ENCODE measurements around the gene KCNK5.
A peak's percentile ranks its signal among the peaks of the same experiment; 100 is the strongest.

The KCNK5 gene

DNA sequence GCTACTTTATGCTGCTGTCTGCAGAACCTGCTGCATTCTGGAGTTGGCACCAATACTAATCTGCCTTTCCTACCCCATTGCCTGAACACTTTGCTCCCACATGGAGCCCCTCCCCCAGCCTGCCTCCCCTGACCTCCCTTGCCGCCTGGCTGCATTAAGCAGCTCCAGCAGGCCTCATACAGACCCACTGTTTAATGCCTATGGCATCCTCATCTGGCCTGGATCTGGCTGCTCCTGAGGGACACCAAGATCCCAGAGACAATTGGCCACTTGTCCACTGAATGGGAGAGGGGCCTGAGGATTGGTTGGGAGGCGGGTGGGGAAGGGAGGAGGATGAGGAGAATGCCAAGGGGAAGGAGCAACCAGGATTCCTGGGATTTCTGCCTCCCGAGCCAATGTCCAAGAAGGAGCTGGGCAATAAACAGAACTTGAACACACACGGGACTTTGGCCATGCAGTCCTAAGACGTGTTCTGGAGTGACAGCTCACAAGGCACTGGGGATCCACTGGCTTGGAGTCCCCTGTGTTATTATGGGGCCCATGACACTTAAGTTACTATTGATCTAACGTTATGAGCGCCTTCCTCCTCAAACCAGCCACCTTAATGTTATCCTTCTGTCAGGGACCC lies 10.4 kb upstream of the KCNK5 start:
- no peak for DNase-seq

DNA sequence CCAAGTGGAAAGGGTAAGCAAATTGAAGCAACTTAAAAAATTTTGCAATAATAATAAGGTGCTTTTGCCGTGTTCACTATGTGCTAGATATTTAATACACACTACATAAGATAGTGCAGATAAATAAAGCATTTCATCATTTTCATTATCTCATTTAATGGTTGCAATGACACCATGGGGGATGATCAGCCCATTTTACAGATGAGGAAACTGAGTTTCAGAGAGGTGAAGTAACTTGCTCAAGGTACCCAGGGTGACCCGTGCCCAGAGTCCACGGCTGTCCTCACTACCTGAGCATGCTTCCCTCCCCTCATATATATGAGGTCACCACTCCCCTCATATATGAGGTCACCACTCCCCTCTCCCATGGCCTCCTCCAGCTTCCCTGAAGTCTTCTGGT lies 7.5 kb upstream of the KCNK5 start:
- no peak for DNase-seq

DNA sequence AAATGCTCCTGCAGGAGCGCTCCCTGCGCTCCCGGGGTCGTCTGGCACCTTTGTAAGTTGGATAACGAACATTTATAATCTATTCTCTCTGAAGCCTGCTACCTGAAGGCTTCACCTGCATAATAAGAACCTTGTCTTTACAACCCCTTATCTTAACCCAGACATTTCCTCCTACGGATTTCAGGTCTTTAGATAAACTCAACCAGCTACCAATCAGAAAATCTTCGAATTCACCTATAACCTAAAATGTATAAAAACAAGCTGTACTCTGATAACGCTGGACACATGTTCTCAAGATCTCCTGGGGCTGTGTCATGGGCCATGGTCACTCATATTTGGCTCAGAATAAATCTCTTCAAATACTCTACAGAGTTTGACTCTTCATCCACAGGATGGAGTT lies 4.1 kb upstream of the KCNK5 start:
- DNase-seq = no peak

DNA sequence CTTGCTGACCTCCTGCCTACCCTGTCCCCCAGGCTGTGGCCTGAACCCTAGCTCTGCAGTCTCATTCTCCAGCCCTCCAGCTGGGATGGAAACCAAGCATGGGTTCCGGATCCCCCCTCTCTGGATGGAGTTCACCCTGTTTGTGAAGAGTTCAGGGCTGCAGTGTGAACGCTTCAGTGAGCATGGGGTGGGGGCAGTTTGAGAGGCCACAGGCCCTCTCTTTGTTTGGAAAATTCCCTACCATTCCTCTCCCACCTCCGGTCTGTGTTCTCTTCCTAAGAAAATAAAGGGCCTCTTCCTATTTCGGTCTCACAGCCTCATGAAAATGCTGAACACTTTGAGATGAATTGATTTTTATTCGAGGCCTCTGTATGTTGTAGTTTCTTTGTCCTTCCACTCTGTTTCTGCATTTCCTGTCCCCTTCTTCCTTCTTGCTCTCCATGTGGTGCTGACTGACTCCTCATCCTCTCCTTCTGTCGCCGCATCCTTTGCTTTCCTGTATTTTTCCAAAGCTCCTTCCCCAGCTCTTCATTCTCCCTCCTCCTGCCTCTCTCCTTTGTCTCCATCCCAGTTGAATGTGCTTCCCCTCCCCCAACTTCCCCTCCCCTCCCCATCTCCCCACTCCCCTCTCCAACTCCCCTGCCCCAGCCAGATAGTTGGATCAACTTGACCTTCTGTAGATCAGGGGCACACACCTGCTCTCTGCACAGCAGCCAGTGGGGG lies 2.4 kb upstream of the KCNK5 start:
- no peak for DNase-seq

DNA sequence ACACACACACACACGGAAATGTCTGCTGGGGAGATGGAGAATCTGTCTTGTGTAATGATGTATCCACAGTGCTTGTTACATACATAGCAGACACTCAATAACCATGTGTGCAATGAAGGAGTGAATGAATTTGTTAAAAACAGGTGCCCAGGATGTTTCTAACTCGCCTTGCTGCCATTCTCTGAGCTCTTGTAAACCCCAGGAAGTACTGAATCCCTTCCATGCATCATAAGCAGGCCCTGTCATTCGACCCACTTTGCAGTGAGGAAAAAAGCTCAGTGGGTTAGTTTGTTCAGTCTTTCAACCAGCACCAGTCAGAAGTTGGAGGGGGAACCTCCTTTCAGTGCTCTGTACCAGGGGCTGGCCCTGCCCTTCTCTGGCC lies 1.4 kb upstream of the KCNK5 start:
- no peak for DNase-seq

DNA sequence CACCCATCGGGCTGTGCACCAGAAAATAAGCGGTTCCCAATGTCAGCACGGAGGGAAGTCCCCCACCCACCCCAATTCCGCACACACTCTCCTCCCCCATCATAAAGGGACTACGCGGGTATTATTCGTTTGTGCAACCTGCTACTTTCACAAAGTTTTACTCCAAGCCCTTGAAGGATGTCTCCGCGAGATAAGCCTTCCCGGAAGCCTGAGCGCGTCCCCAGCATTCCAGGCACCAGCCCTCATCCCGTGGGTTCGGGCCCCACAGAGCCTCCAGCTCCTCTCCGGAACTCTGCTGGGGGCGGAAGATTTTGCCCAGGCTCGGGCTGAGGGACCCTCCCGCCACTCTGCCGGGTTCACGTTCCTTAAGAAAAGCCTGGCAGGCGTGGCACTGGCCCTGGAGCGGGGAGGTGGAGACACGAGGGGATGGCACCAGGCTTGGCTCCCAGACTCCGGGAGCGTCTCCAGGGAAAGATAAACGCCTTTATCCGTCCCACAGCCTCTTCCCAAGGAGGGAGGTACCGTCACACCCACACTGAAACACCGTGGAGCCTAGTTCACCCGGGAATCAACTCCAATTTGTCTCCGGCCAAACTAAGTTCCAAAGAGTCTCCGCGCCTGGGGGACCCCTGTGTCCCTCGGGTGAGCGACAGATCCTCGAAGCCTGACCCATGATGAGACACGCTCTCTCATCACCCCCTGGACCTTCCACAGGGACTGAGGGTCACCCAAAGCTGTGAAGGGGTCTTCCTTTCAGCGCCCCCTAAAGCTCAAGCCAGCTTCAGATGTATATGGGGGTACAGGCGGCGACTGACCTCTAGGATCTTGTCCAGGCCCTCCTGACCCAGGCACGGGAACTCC lies 934 bp downstream of the KCNK5 start:
- DNase-seq = peak; percentile 54 to 66

DNA sequence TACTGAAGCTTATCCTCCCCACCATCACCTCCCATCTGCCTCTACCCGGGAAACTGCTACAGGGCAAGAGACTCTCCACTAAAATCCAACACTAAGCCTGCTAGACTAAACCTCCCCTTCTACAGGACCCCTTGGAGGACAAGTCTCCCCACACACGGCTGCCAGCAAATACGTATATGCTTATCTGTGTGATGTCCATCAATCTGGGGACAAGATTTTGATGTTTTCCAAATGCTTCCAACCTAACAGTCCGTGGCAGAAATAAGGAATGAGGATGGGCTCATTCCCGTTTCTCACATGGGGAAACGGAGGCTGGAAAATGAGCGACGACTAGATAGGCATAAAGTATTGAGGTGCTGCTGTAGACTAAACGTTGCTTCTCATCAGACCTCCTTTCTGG lies 1.8 kb downstream of the KCNK5 start:
- DNase-seq = no peak

DNA sequence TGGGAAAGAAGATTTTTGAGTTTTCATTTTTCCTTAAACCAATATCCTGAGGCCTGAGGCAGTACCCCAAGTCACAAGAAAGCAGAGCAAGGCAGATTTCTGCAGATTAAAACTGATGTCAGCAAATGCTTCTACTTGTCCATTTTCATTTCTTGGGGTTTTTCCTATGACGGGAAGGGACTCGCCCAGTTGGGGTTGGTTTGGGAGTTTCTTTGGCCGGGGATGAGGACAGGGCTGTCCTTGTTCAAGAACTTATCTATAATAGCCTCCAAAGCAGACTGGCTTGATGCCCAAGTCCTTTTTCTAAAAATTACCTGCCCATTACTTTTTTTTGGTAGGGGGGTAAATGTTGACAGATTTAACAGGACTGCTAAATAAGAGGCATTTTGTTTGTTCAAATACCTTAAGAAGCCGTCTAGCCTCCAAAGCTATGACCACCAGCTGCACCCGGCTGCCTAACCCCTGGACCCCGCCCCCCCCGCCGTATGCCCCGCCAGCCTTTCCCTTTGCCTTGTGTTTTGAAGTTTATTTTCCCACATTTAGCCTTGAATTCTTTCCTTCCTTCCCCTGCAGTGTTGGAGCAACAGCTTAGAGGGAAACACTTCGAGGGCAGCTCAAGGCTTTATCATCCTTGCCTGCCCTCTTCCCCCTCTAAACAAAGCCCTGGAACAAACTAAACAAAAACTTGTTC lies 2.5 kb downstream of the KCNK5 start:
- DNase-seq = peak; percentile 56 to 75

DNA sequence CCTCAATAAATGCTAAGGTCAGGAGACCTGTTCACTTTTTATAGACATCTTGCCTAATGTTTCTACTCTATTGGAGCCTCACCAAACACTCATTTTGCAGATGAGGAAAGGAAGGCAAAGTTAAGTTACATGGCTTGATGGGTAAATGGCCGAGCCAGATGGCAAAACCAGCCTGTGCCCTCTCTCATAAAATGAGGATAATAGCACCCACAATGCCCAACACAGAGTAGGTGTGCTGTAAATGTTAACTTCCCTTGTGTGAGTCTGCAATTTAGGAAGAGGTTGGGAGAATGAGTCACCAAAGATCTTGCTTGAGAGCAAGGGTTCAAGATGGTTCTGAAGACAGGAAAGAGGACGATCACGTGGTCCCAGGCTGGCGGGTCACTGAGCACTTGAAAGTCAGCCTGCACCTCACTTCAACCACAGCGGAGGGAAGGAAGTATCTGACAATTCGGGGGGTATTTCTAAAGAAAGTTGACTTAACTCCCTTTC lies 3.3 kb downstream of the KCNK5 start:
- peak; percentile 62 to 82 for DNase-seq

DNA sequence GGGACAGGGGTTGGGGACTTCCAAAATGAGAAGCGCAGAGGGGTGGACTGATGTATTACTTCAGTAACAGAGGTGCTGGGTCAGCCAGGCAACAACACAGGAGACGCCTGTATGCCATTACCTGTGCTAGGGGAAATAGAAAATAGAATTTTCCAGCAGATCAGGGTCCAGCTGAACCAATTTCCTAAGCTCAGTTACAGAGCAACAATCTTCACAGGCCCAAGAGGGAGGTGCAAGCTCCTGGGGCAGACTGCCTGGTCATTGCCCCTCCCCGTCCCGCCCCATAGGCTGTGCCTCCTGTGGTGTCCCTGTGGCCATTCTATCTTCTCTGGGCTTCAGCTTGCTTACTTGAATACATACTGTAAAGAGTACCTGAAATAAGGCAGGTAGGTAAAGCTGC lies 3.7 kb downstream of the KCNK5 start:
- DNase-seq = no peak

DNA sequence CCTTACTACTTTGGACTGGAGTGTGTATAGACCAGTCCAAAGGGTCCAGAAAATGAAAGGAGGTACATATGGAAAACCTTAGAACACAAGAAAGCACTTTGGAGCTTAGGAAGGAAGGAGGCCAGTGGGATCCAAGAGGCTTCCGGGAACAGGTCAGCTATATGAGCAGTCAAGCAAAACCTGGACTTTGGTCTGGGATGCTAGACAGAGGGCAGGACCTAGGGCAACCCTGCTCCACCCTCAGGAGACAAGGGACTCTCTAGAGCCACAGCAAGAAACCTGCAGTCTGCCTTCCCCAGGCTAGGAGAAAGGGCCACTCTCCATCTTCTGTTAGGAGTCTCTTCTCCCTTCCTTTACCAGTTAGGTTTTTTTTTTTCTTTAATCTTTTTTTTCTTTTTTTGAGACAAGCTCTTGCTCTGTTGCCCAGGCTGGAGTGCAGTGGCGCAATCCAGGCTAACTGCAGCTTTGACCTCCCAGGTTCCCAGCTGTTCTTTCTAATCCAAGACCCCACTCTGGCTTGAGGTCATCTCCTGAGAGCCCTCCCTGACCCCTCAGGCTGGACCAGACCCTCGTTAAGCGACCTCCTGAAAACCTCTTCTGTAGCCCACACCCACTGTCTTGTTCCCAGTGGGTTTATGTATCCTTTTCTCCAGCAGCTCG lies 4.6 kb downstream of the KCNK5 start:
- DNase-seq = no peak

DNA sequence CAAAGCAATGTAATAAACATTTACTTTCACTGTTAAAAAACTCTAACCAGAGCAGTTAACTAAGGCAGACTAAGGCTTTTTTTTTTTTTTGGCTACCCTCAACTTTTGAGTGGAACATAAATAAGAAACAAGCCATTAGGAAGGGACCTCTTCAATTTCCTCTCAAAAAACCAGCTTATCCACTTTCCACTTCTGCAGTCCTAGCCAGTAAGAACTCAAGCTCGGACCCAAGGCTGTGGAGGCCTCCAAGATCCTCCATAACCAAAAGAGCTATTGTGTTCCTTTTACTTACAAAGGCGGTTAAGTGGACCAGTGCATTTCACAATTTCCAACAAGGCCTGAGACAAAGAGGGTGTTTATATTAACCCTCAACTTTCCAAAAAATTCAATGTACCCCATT lies 5.3 kb downstream of the KCNK5 start:
- no peak for DNase-seq

DNA sequence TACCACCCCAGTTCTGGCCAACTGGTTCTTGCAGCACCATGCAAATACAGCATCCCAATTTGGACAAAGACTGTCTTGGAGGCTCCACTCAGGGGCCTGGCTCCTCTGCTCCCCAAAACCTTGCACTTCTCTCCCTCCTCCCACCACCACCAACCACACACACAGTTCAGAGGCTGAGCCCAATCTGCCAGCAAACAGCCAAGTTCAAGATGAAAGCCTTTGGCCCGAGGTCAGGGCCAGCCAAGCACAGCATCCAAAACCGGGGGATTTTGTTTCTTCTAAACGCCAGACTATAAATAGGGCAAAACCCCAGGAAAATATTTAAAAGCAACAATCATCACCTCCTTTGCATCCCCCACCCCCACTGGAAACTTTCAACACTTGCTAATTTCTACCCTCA lies 5.7 kb downstream of the KCNK5 start:
- DNase-seq = no peak

DNA sequence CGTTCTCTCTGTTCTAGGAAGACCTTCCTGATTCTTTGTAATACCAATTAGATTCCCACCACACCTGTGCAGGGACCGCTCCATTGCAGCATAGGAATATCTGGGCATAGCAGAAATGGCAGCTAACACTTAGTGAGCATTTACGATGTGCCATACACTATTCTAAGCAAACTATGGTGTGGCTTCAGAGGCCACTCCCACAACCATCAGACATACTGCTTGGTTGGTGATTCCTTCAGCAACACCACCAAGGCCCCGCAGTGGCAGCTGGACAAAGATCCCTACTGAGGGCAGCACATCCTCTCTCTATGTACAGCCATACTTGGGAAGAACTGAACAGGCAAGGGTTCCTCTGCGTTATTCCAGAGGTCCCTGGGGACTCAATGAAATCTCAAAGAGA lies 6.2 kb downstream of the KCNK5 start:
- no peak for DNase-seq

DNA sequence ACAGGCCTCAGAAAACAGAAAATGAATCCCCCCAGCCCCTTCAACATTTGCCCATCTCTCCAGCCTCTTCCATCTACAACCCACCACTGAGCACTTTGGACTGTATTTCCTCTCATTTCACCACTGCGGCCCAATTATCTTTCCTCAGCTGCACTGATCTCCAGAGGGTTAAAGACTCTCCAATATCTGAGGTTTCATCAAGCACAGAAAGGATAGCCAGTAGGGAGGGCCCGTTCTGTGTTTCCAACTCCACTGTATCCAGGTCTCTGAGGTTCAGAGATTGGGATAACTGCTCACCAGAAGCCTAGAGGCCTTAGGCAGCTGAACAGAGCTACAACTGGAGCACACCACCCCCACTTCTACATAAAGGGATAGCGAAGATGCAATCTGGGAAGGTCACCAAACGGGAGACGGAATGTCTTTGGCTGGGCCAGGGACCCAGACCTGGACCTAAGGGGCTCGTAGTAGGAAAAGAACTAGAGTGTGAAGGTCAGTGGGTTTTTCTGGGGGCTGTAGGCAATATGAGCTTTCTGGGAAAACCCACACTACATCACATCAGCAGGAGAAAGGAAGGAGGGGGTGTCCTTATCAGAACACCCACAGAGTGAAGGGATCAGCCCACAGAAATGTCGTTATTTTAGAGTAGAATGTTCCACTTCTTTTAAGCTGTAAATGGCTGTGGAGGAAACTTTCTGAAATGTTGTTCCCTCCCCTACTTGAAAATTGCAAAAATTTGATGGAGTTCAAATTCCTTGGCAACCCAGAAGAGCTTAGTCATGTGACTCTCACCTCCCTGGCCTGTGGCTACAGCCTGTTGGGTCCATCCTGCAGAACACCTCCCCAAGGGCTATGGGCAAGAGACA lies 7.3 kb downstream of the KCNK5 start:
- no peak for DNase-seq

DNA sequence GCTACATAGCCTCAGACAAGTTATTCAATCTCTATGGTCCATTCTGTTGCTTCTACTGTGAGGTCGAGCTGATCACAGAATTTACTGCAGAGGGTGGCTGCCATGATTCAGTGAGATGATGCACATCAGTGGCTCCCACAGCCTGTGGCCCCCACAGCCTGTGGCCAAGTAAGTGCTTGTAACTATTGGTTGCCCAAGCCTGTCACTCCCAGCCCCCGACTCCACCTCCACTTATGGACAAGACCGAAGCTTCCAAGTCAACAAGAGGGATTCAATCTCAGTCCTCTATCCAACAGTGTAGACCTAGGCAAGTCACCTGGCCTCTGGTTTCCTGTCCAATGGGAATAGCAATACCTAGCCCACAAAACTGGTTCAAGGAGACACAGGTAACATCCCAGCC lies 8.2 kb downstream of the KCNK5 start:
- no peak for DNase-seq

DNA sequence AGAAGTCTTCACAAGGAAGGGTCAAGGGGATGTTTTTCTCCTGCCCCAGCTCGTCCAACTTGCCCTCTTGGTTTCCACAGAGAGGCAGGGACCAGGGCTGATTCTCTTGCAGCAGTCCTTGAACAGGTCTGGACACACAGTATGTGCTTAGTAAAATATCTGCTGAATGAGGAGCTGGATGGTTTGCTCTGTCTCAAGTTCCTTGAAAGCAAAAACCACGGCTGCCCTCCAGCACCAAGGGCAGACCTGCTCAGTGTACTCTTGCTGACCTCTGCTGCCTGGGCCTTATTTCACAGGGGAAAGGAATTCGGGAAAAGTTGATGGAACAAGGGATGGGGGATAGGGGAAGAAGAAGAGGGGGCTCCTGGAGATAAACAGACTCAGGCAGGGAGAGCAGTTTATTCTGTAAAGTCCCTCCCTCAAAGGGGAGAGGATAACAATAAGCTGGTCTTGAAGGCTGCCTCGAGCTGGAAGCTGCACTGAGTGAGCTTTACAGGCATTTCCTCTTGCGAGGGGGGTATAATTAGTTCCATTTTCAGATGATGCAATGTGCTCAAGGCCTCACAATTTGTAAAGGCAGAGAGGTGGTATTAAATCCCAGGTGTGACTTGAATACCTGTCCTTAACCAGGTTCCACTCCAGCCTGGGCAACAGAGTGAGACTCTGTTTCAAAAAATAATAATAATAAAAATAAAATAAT lies 10.3 kb downstream of the KCNK5 start:
- DNase-seq = no peak

DNA sequence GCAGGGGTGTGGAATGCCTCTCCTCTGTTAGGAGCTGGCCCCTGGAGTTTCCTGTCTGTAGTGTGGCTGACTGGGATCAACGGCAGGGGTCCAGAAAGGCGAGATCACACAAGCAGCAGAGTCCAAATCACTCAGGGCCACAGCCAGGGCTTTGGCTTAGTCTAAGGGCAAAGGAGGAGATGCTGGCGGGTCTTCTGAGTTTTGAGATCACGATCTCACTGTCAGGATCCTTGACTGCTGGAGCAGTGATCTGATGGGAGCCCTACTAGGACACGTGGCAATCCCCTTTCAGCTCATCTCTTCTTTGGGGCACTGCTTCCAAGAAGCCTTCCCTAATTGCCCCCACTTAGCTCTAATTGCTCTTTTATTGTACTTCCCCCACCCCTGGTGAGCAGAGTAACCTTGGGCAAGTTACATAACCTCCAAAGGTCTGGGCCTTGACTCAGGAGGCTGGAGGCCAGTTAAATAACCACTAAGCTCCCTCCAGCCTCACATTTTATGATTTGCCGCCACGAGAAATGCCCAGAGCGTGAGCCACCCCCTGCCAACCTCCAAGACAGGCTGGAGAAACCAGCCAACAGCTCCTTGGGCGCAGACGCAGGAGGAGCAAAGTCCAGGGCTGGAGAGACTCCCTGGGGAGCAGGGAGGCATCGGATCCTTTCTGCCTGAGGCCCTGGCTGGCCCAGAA lies 12.0 kb downstream of the KCNK5 start:
- no peak for DNase-seq

DNA sequence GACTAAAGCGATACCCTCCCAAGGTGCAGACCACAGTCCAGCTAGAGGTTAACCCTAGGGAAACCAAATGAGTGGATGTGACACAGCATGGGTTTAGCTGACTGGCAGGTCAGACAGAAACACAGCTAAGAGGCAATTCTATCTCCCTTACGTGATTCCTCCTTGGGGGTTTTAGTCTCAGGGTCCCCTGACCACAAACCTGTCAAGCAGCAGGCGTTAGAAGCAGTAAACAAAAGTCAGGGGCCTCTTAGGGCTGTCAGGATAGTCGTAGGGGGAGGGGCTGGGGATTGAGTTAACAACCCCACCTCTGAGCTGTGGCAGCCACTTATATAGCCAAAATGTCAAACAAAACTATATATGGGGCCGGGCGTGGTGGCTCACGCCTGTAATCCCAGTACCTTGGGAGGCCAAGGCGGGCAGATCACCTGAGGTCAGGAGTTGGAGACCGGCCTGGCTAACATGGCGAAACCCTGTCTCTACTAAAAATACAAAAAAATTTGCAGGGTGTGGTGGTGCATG lies 13.6 kb downstream of the KCNK5 start:
- no peak for DNase-seq
